GM23248 (cell line): ENCODE measurements around the gene KIAA1671.

Experiments
- EZH2 ChIP-seq: fragments of 200-600 bp; sonication (generic); IDR thresholded peaks from 2 replicates; pipeline ENCODE4 v1.6.1; 2018; ENCODE audit warnings: antibody characterized with exemption, mild to moderate bottlenecking; ENCODE audit not compliant: insufficient read depth, poor library complexity, severe bottlenecking
- EZH2phosphoT487 ChIP-seq: fragments of 200-600 bp; sonication (generic); IDR thresholded peaks from 2 replicates; pipeline ENCODE4 v1.6.1; 2018; ENCODE audit warnings: antibody characterized with exemption, moderate library complexity, mild to moderate bottlenecking, low read depth; ENCODE audit not compliant: insufficient read depth

- TF ChIP-seq EZH2phosphoT487 (no peak), EZH2 (no peak)
Observed at GRCh38 chr22:25061605-25062376, 109.3 kb downstream of the KIAA1671 start.
